Neural progenitor cell (in vitro differentiated cells): ENCODE data around the gene RCAN3. TPM values are rescaled to one million over a fixed set of nuclear protein-coding genes. Genes with fewer than 3 reads are reported as not detected.
"Not testable (repeated sequence)": the region's sequence is repeated elsewhere in the genome, so short reads cannot be mapped to it uniquely, and the experiment has no call there.

ENCODE experiments used
- DNase-seq: peaks from one replicate; pipeline ENCODE4 v3.0.0-alpha.2; 2016; ENCODE audit warnings: low spot score
- H2AFZ ChIP-seq: fragments of 200-600 bp; sonication (generic); replicated peaks from 2 replicates; pipeline ENCODE4 v1.6.1; 2016; ENCODE audit warnings: antibody characterized with exemption
- H3F3A ChIP-seq: fragments of 200-600 bp; sonication (generic); 2 replicates; pipeline ENCODE4 v1.6.1; 2016; ENCODE audit warnings: antibody characterized with exemption, low read depth
- H3K27ac ChIP-seq: fragments of 200-600 bp; sonication (generic); 2 replicates; pipeline ENCODE4 v1.5.1; 2016; ENCODE audit warnings: mild to moderate bottlenecking
- H3K27me3 ChIP-seq: fragments of 200-600 bp; sonication (generic); 2 replicates; pipeline ENCODE4 v1.6.1; 2016; ENCODE audit warnings: mild to moderate bottlenecking, moderate library complexity
- H3K36me3 ChIP-seq: fragments of 200-600 bp; sonication (generic); 2 replicates; pipeline ENCODE4 v1.5.1; 2016
- H3K4me1 ChIP-seq: fragments of 200-600 bp; sonication (generic); 2 replicates; pipeline ENCODE4 v1.6.1; 2016; ENCODE audit warnings: mixed run types
- H3K4me2 ChIP-seq: fragments of 200-600 bp; sonication (generic); 2 replicates; pipeline ENCODE4 v1.6.1; 2016
- H3K4me3 ChIP-seq: fragments of 200-600 bp; sonication (generic); 2 replicates; pipeline ENCODE4 v1.5.1; 2016
- H3K79me2 ChIP-seq: fragments of 200-600 bp; sonication (generic); 2 replicates; pipeline ENCODE4 v1.6.1; 2016; ENCODE audit warnings: low read depth
- H3K9ac ChIP-seq: fragments of 200-600 bp; sonication (generic); 2 replicates; pipeline ENCODE4 v1.6.1; 2016
- H3K9me3 ChIP-seq: fragments of 200-600 bp; sonication (generic); 2 replicates; pipeline ENCODE4 v1.5.1; 2016; ENCODE audit warnings: low read depth
- H4K20me1 ChIP-seq: fragments of 200-600 bp; sonication (generic); 2 replicates; pipeline ENCODE4 v1.6.1; 2016; ENCODE audit warnings: low read depth
- H3K27ac Mint-ChIP-seq: 3 replicates; pipeline ENCODE4 v1.8.0; 2021; ENCODE audit warnings: mixed read lengths
- H3K27me3 Mint-ChIP-seq: 2 replicates; pipeline ENCODE4 v1.8.0; 2022; ENCODE audit warnings: low read depth, mild to moderate bottlenecking, inconsistent platforms, moderate library complexity, mixed read lengths; ENCODE audit not compliant: insufficient read depth
- H3K36me3 Mint-ChIP-seq: 3 replicates; pipeline ENCODE4 v1.8.0; 2021; ENCODE audit warnings: mixed read lengths
- H3K4me1 Mint-ChIP-seq: 3 replicates; pipeline ENCODE4 v1.8.0; 2021; ENCODE audit warnings: mixed read lengths
- H3K4me3 Mint-ChIP-seq: 3 replicates; pipeline ENCODE4 v1.8.0; 2021; ENCODE audit warnings: mild to moderate bottlenecking, moderate library complexity, mixed read lengths
- H3K9me3 Mint-ChIP-seq: 3 replicates; pipeline ENCODE4 v1.8.0; 2020; ENCODE audit warnings: mixed read lengths
- EZH2 ChIP-seq: fragments of 200-600 bp; sonication (generic); IDR thresholded peaks from 2 replicates; pipeline ENCODE4 v1.6.1; 2017; ENCODE audit warnings: antibody characterized with exemption, mild to moderate bottlenecking, moderate library complexity
- EZH2phosphoT487 ChIP-seq: fragments of 200-600 bp; sonication (generic); IDR thresholded peaks from 2 replicates; pipeline ENCODE4 v1.6.1; 2017; ENCODE audit warnings: antibody characterized with exemption
- total RNA-seq: library from RNA; depleted of rRNA; stranded (reverse); fragments of >200 nt; gene quantifications from 2 replicates; pipeline ENCODE4 v1.2.3, GENCODE V29; 2015; ENCODE audit warnings: low replicate concordance
- TF ChIP-seq, protein P1 (sequence below): fragments of 200-600 bp; sonication (generic); IDR thresholded peaks from 2 replicates; pipeline ENCODE4 v1.5.1; 2017; ENCODE audit warnings: antibody characterized with exemption, mild to moderate bottlenecking

Gene RCAN3
- total RNA-seq, 1 donor from 2014 or later = 9.3 TPM

DNA sequence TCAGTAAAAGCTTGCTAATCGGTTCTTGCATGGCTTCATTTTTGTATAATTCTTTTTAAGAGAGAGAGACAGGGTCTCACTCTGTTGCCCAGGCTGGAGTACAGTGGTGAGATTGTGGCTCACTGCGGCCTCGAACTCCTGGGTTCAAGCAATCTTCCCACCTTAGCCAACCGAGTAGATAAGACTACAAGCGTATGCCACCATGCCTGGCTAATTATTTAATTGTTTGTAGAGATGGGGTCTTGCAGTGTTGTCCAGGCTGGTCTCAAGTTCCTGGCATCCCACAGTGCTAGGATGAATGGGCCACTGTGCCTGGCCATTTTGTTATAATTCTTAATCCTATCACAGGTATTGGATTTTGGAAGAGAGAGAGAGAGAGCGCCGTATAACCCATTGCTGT is 23.4 kb downstream of the RCAN3 start:
- H3K27me3 ChIP-seq = no peaks in the 10 kb centered on the region
- H3K4me3 ChIP-seq = no peak overlapping the region
- H2AFZ ChIP-seq = no peak overlapping the region
- no peak overlapping the region for H3K4me3 Mint-ChIP-seq
- no peaks in the 10 kb centered on the region for H3K27me3 Mint-ChIP-seq
- H3K9me3 ChIP-seq = no peaks in the 10 kb centered on the region
- H3K4me2 ChIP-seq = no peak overlapping the region
- no peaks in the 10 kb centered on the region for H4K20me1 ChIP-seq
- H3K36me3 Mint-ChIP-seq = no peaks in the 10 kb centered on the region
- H3K27ac ChIP-seq = no peak overlapping the region
- no peaks in the 10 kb centered on the region for H3K9me3 Mint-ChIP-seq
- H3K79me2 ChIP-seq = no peaks in the 10 kb centered on the region
- H3K36me3 ChIP-seq = no peaks in the 10 kb centered on the region
- no peaks in the 10 kb centered on the region for H3F3A ChIP-seq
- no peak overlapping the region for H3K9ac ChIP-seq
- no peak overlapping the region for H3K27ac Mint-ChIP-seq
- no peaks in the 10 kb centered on the region for H3K4me1 Mint-ChIP-seq
- H3K4me1 ChIP-seq = no peaks in the 10 kb centered on the region
- TF ChIP-seq, protein P1, sequence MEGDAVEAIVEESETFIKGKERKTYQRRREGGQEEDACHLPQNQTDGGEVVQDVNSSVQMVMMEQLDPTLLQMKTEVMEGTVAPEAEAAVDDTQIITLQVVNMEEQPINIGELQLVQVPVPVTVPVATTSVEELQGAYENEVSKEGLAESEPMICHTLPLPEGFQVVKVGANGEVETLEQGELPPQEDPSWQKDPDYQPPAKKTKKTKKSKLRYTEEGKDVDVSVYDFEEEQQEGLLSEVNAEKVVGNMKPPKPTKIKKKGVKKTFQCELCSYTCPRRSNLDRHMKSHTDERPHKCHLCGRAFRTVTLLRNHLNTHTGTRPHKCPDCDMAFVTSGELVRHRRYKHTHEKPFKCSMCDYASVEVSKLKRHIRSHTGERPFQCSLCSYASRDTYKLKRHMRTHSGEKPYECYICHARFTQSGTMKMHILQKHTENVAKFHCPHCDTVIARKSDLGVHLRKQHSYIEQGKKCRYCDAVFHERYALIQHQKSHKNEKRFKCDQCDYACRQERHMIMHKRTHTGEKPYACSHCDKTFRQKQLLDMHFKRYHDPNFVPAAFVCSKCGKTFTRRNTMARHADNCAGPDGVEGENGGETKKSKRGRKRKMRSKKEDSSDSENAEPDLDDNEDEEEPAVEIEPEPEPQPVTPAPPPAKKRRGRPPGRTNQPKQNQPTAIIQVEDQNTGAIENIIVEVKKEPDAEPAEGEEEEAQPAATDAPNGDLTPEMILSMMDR = no peak
- TF ChIP-seq EZH2phosphoT487 (no peak), EZH2 (no peak)
- DNase-seq = no peak

DNA sequence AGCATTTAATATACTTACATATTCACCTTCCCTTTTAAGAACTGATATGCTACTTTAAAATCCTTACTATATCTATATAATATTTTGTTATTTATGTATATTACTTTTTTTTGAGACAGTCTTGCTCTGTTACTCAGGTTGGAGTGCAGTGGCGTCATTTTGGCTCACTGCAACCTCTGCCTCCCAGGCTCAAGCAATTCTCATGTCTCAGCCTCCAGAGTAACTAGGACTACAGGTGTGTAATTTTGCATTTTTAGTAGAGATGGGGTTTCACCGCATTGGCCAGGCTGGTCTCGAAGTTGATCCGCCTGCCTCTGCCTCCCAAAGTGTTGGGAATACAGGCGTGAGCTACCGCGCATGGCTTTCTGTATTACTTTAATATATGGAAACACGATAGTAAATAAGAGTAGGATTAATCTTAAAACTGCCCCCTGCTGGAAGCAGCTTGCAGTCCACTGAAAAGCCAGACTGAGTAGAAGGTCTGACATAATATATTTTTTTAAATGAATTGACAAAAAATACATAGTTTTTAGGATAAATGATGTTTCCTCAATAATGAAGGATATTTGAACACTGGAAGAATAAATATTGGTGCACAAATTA is 24.4 kb downstream of the RCAN3 start:
- Histone ChIP-seq H3K9ac (no peak overlapping the region), H2AFZ (no peak overlapping the region)

DNA sequence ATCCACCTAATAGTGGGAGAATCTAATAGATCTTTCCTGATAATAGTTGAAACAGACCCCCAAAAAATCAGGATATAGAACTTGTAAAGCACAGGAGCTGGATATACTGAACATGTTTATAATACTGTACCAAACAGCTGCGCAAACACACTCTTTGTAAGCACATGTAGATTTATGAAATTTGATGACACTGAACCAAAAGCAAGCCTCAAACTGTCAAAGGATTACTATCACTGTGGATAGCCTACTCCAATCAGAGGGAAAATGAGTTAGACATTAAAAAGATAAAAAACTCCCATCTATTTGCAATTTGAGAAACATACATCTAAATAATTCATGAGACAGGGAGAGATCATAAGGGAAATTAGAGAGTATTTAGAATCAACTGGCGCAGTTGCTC is 26.1 kb downstream of the RCAN3 start:
- H3K27me3 ChIP-seq = no peaks in the 10 kb centered on the region
- H2AFZ ChIP-seq = no peak overlapping the region
- H4K20me1 ChIP-seq = no peaks in the 10 kb centered on the region
- no peaks in the 10 kb centered on the region for H3K9me3 Mint-ChIP-seq
- H3F3A ChIP-seq = no peaks in the 10 kb centered on the region
- H3K4me1 ChIP-seq = no peaks in the 10 kb centered on the region
- H3K36me3 Mint-ChIP-seq = no peaks in the 10 kb centered on the region
- no peak overlapping the region for H3K4me2 ChIP-seq
- no peaks in the 10 kb centered on the region for H3K4me1 Mint-ChIP-seq
- H3K36me3 ChIP-seq = no peaks in the 10 kb centered on the region
- H3K4me3 Mint-ChIP-seq = no peak overlapping the region
- H3K4me3 ChIP-seq = no peak overlapping the region
- TF ChIP-seq, protein P1 = no peak
- no peak for TF ChIP-seq EZH2
- no peak for TF ChIP-seq EZH2phosphoT487
- no peak overlapping the region for H3K27ac ChIP-seq
- no peaks in the 10 kb centered on the region for H3K79me2 ChIP-seq
- no peak for DNase-seq
- H3K27ac Mint-ChIP-seq = no peak overlapping the region
- no peak overlapping the region for H3K9ac ChIP-seq
- H3K27me3 Mint-ChIP-seq = peaks cover 4% of the 10 kb centered on the region
- H3K9me3 ChIP-seq = no peaks in the 10 kb centered on the region

More for the DNA sequence above, 24.4 kb downstream of the RCAN3 start:
- H3K4me3 ChIP-seq = no peak overlapping the region
- Mint-ChIP-seq H3K9me3 (no peaks in the 10 kb centered on the region), H3K4me3 (no peak overlapping the region), H3K27ac (no peak overlapping the region), H3K4me1 (no peaks in the 10 kb centered on the region), H3K36me3 (no peaks in the 10 kb centered on the region), H3K27me3 (no peaks in the 10 kb centered on the region)
- H3K4me2 ChIP-seq = no peak overlapping the region
- H3K36me3 ChIP-seq = no peaks in the 10 kb centered on the region
- DNase-seq = peak; percentile 37
- H3K27me3 ChIP-seq = no peaks in the 10 kb centered on the region
- no peaks in the 10 kb centered on the region for H3F3A ChIP-seq
- H4K20me1 ChIP-seq = no peaks in the 10 kb centered on the region
- no peaks in the 10 kb centered on the region for H3K4me1 ChIP-seq
- TF ChIP-seq, protein P1 = peak; percentile 66
- no peak for TF ChIP-seq EZH2
- no peaks in the 10 kb centered on the region for H3K9me3 ChIP-seq
- H3K27ac ChIP-seq = no peak overlapping the region
- no peaks in the 10 kb centered on the region for H3K79me2 ChIP-seq

DNA sequence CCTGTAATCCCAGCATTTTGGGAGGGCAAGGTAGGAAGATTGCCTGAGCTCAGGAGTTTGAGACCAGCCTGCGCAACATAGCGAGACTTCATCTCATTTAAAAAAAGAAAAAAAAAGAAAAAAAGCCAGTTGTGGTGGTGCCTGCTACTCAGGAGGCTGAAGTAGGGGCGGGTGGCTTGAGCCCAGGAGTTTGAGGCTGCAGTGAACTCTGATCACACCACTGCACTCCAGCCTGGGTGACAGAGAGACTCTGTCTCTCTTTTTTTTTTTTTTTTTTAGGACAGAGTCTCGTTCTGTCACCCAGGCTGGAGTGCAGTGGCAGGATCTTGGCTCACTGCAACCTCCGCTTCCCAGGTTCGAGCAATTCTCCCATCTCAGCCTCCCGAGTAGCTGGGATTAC is 26.7 kb downstream of the RCAN3 start:
- H3K79me2 ChIP-seq, H3K9me3 Mint-ChIP-seq, H3K4me1 ChIP-seq, H3K9ac ChIP-seq, H3K4me1 Mint-ChIP-seq, H3K27ac ChIP-seq, H3K4me2 ChIP-seq, H3K27me3 Mint-ChIP-seq, H3K36me3 ChIP-seq, H3K9me3 ChIP-seq, H3K27me3 ChIP-seq, H3K4me3 Mint-ChIP-seq, H2AFZ ChIP-seq, DNase-seq, H4K20me1 ChIP-seq, H3K27ac Mint-ChIP-seq, H3F3A ChIP-seq, H3K36me3 Mint-ChIP-seq, H3K4me3 ChIP-seq: not testable (repeated sequence)
